Glutamatergic neuron (in vitro differentiated cells): ENCODE results near the gene FRMD3. TPM values are rescaled to one million over a fixed set of nuclear protein-coding genes. Genes with fewer than 3 reads are reported as not detected.

Experiments used
- DNase-seq: peaks from one replicate; pipeline ENCODE4 v3.0.0; 2022
- H3K27ac Mint-ChIP-seq: one replicate; pipeline ENCODE4 v1.8.0; 2020; ENCODE audit warnings: mild to moderate bottlenecking, mixed read lengths, inconsistent platforms; ENCODE audit not compliant: unreplicated experiment
- H3K27me3 Mint-ChIP-seq: one replicate; pipeline ENCODE4 v1.8.0; 2020; ENCODE audit warnings: mild to moderate bottlenecking, moderate library complexity, mixed read lengths, inconsistent platforms; ENCODE audit not compliant: unreplicated experiment
- H3K36me3 Mint-ChIP-seq: one replicate; pipeline ENCODE4 v1.8.0; 2020; ENCODE audit warnings: mild to moderate bottlenecking, mixed read lengths, inconsistent platforms; ENCODE audit not compliant: unreplicated experiment
- H3K4me1 Mint-ChIP-seq: one replicate; pipeline ENCODE4 v1.8.0; 2020; ENCODE audit warnings: mild to moderate bottlenecking, low read depth, mixed read lengths, inconsistent platforms; ENCODE audit not compliant: unreplicated experiment
- H3K4me3 Mint-ChIP-seq: one replicate; pipeline ENCODE4 v1.8.0; 2020; ENCODE audit warnings: mild to moderate bottlenecking, mixed read lengths, inconsistent platforms; ENCODE audit not compliant: unreplicated experiment
- H3K9me3 Mint-ChIP-seq: one replicate; pipeline ENCODE4 v1.8.0; 2020; ENCODE audit warnings: mild to moderate bottlenecking, moderate library complexity, mixed read lengths, inconsistent platforms; ENCODE audit not compliant: unreplicated experiment
- total RNA-seq: library from RNA; stranded (reverse); fragmentation: NEBNext Ultra II Directional; extraction: Animal tissue kit (Norgen Biotek cat#: 25700); gene quantifications from one replicate; pipeline ENCODE4 v1.2.1, GENCODE V29; 2021; ENCODE audit not compliant: unreplicated experiment
- TF ChIP-seq, protein P1 (sequence below): fragments of 200-600 bp; sonication (generic); IDR thresholded peaks from one replicate; pipeline ENCODE4 v1.5.0; 2021; ENCODE audit not compliant: partially characterized antibody, unreplicated experiment

Gene FRMD3
- total RNA-seq, 1 donor from 2014 or later, result 20.7 TPM

DNA sequence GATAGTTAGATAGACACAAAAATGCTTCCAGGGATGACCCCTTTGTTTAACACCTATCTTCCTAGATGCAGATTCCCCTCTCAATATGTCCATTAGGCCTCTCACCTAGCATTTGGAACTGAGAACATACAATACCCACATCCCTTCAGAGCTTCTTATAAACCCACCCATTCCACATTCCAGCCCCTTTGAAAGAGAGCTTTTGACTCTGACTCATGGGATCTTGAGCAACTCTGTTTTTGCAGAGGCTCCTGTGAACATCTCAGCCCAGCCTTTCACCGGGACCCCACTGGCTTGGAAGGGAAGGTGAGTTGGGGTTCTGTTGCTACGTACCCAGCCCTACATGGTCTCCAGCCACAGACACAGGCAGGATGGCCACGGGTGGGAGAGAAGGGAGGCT, 195.5 kb downstream of the FRMD3 start:
- TF ChIP-seq, protein P1, sequence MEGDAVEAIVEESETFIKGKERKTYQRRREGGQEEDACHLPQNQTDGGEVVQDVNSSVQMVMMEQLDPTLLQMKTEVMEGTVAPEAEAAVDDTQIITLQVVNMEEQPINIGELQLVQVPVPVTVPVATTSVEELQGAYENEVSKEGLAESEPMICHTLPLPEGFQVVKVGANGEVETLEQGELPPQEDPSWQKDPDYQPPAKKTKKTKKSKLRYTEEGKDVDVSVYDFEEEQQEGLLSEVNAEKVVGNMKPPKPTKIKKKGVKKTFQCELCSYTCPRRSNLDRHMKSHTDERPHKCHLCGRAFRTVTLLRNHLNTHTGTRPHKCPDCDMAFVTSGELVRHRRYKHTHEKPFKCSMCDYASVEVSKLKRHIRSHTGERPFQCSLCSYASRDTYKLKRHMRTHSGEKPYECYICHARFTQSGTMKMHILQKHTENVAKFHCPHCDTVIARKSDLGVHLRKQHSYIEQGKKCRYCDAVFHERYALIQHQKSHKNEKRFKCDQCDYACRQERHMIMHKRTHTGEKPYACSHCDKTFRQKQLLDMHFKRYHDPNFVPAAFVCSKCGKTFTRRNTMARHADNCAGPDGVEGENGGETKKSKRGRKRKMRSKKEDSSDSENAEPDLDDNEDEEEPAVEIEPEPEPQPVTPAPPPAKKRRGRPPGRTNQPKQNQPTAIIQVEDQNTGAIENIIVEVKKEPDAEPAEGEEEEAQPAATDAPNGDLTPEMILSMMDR, result no peak
- Mint-ChIP-seq H3K4me3 (no peak overlapping the region), H3K36me3 (peaks cover 4% of the 10 kb centered on the region), H3K27me3 (peaks cover 12% of the 10 kb centered on the region), H3K4me1 (peaks cover 19% of the 10 kb centered on the region), H3K27ac (peak overlapping the region; percentile 92), H3K9me3 (peaks cover 15% of the 10 kb centered on the region)
- DNase-seq, result no peak

DNA sequence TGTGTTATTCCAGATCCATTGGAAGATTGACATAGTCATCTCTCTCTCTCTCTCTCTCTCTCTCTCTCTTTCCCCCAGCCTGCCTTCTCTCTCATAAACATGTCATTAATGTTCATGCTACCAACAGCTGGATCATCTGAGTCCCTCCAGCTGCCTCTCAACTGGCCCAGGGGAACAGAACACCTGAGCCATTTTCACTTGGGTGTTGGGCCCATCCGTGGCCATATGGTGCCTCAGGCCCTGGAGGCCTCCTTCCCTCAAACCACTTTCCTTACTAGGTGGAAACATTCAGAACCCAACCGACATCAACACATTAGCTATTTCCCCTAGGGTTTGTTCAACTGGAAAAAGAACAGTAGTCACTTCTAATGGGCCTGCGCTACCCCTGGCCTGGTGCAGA, 196.2 kb downstream of the FRMD3 start:
- DNase-seq, result peak; percentile 57
- TF ChIP-seq, protein P1, result no peak
- Mint-ChIP-seq H3K4me1 (peaks cover 19% of the 10 kb centered on the region), H3K27ac (peak overlapping the region; percentile 92), H3K4me3 (peak overlapping the region; percentile 70), H3K36me3 (peaks cover 4% of the 10 kb centered on the region), H3K9me3 (peaks cover 18% of the 10 kb centered on the region), H3K27me3 (peaks cover 12% of the 10 kb centered on the region)

DNA sequence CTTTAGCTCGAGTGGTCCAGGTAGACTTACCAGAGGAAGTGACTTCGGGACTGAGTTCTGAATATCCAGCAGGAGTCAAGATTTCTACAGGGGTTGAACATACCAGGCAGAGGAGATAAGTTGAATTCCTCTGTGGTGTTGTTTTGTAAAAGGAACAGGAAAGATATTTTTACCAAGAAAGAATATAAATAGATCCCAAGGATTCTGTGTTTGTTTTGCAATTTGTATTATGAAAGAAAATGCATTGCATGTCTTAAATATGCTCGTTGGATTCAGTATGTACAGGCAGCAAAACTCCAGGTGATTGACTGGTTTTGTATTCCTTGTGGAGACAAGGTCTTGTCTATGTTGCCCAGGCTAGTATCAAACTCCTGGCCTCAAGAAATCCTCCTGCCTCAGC, 197.8 kb downstream of the FRMD3 start:
- Mint-ChIP-seq H3K27ac (peak overlapping the region; percentile 36), H3K27me3 (peaks cover 12% of the 10 kb centered on the region), H3K9me3 (peaks cover 18% of the 10 kb centered on the region), H3K4me3 (no peak overlapping the region), H3K36me3 (peaks cover 4% of the 10 kb centered on the region), H3K4me1 (peaks cover 19% of the 10 kb centered on the region)
- DNase-seq, result no peak
- TF ChIP-seq, protein P1, result no peak

DNA sequence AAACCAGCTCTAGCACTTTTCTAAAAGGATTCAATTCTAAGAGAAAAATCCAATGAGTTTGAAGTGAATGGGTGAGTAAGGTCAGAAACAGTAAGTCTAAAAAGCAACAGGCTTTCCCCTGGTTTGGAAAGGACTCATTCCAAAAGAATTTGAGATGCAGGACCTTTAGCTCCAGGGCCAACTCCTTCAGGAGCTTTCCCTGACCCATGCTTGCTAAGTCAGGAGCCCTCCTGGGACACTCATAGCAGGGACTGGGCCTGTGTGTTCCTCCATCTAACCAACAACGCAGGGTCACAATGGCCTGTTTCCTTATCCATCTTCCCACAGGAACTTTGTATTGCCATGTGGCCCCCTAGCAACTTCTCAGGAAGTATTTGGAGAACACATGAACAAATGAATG, 198.8 kb downstream of the FRMD3 start:
- DNase-seq, result no peak
- H3K9me3 Mint-ChIP-seq, result peaks cover 18% of the 10 kb centered on the region
- peaks cover 4% of the 10 kb centered on the region for H3K36me3 Mint-ChIP-seq
- H3K4me1 Mint-ChIP-seq, result peaks cover 19% of the 10 kb centered on the region
- TF ChIP-seq, protein P1, result no peak
- H3K27ac Mint-ChIP-seq, result no peak overlapping the region
- H3K4me3 Mint-ChIP-seq, result no peak overlapping the region
- H3K27me3 Mint-ChIP-seq, result peaks cover 12% of the 10 kb centered on the region

DNA sequence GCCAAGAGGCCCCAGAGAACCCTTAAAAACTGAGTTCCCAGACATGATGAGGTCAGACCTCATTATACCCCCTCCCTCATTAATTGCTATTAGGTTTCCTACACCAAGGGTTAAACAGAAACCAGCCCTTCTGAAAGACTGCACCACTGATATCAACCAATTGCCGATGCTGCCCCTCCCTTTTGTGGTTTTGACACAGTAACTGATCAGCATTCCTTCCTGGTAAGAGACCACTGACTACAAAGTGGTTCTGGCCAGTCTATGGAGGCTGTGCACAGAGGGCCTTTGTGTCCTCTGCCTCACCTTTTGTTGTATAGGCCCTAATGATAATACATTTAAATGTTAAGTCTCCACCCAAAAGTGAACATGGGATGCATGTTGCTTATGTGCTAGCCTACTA, 201.5 kb downstream of the FRMD3 start:
- DNase-seq, result no peak
- Mint-ChIP-seq H3K36me3 (no peaks in the 10 kb centered on the region), H3K9me3 (peaks cover 7% of the 10 kb centered on the region), H3K4me3 (no peak overlapping the region), H3K4me1 (peaks cover 9% of the 10 kb centered on the region), H3K27me3 (peaks cover 10% of the 10 kb centered on the region), H3K27ac (no peak overlapping the region)
- TF ChIP-seq, protein P1, result no peak
